DOHH2 (cell line): ENCODE measurements around the gene TCERG1L.

Experiments
- CTCF ChIP-seq: fragments of 200-600 bp; sonication (generic); IDR thresholded peaks from one replicate; pipeline ENCODE4 v1.5.1; 2014; ENCODE audit warnings: antibody characterized with exemption, mild to moderate bottlenecking, low read depth, low read length; ENCODE audit not compliant: poor library complexity, severe bottlenecking
- EZH2phosphoT487 ChIP-seq: fragments of 200-600 bp; sonication (generic); IDR thresholded peaks from 2 replicates; pipeline ENCODE4 v1.6.1; 2017; ENCODE audit warnings: borderline replicate concordance, mild to moderate bottlenecking, antibody characterized with exemption, low read length, moderate library complexity, mixed read lengths

GRCh38 chr10:131109291-131109690 lies 202.2 kb downstream of the TCERG1L start:
- TF ChIP-seq CTCF = no peak
- no peak for TF ChIP-seq EZH2phosphoT487
